GM19238 (cell line): ENCODE measurements around the gene TGM2.

Experiments used
- DNase-seq: peaks from one replicate; pipeline ENCODE4 v3.0.0; 2011; ENCODE audit warnings: low spot score; ENCODE audit not compliant: insufficient read length

TGM2 gene

GRCh38 chr20:38146628-38147027 lies 18.4 kb downstream of the TGM2 start:
- DNase-seq = no peak

GRCh38 chr20:38146156-38146555 lies 18.9 kb downstream of the TGM2 start:
- DNase-seq = no peak

GRCh38 chr20:38145729-38146075 lies 19.4 kb downstream of the TGM2 start:
- no peak for DNase-seq

DNA sequence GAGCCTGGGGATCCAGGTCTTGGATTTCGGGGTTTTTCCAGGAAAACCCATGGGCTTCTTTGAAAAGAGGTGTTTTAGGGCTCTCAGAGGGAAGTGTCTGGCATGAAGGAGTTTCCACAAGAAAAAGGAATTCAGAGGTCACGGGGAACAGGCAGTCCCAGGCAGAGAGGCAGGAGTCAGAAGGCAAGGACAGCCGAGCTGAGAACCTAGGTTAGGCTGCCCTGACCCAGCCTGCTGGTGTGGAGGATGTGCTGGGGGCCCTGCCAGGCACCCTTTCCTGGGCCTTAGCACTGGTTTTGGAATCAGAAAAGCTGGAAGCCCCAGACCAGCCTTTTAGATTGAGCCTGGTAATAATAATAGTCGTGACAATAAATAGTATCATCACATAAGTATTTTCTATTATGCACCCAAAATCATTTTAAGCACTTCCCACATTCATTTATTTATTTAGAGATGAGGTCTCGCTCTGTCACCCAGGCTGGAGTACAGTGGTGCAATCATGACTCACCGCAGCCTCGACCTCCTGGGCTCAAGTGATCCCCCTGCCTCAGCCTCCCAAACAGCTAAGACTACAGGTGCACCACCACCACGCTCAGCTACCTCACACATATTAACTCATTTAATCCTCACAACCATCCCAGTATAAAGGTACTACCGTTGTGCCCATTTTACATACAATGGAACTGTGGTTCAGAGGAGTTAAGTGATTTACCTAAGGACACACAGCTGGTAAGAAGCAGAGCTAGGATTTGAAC lies 19.9 kb downstream of the TGM2 start:
- no peak for DNase-seq

DNA sequence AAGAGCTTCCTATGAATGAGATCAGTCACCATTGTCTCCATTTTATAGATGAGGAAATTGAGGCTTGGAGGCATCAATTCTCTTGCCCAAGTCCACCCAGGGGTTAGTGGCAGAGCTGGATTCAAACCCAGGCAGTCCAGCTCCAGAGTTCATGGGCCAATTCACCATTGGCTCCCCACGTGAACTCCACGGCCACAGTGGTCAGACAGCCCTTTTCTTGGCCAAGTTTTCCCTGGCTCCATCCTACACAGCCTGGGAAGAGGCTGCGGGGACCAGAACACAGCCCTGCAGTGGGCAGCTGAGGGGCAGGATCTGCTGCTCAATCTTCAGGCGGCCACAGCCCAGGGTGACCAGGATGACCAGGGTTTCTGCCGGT lies 20.5 kb downstream of the TGM2 start:
- DNase-seq = no peak

GRCh38 chr20:38143646-38144554 lies 21.2 kb downstream of the TGM2 start:
- DNase-seq = no peak

- no peak for DNase-seq
Observed at GRCh38 chr20:38143238-38143645, 21.8 kb downstream of the TGM2 start.

DNA sequence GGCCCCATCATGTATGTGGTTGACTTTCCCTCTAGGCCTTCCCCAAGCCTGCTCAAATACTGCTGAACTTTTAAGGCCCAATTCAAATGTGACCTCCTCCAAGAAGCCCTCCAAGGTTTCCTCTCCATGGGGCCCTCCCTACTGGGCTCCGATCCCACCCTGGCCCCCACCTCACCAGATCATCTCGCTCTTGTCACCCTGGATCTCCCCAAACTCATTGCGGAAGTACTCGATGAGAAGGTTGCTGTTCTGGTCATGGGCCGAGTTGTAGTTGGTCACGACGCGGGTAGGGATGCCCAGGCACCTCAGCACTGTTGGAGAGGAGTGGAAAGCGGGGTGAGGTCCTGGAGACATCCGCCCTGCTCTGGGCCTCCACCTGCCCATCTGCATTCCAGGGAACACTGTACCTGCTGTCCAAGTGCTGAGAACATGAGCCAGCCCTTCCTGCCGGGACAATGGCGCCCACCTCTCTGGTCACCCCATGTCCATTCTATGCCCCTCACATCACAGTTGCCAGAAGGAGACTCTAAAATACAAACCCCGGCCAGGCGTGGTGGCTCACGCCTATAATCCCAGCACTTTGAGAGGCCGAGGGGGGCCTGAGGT lies 23.1 kb downstream of the TGM2 start:
- DNase-seq = no peak

DNA sequence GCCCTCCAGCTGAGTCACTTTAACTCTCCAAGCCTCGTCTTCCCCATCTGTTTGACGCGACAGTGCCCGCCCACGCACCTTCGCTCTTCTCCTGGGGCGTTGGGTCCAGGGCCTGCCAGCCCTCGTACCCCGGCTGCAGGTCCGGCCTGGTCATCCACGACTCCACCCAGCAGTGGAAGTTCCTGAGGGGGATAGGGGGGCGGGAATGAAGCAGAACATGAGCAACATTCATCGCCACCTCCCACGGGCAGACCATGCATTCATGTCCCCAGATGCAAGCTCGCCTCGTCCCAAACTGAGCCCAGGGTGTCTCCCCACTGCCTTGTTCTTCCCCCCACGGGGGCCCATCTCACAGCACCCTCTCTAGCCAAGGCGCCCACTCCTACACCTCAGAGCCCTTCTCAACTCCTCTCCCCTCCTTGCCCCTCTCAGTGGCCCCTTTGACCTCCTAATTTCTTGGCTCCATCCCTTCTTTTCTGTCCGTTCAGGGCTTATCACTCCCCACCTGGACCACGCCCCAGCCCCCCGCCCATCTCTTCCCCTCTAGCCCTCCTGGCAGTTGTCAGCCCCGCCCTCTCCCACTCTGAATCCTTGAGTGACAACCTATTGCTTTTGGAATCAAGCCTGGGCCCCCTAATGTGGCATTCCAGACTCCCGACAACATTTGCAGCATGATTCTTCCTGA lies 23.7 kb downstream of the TGM2 start:
- DNase-seq = no peak

DNA sequence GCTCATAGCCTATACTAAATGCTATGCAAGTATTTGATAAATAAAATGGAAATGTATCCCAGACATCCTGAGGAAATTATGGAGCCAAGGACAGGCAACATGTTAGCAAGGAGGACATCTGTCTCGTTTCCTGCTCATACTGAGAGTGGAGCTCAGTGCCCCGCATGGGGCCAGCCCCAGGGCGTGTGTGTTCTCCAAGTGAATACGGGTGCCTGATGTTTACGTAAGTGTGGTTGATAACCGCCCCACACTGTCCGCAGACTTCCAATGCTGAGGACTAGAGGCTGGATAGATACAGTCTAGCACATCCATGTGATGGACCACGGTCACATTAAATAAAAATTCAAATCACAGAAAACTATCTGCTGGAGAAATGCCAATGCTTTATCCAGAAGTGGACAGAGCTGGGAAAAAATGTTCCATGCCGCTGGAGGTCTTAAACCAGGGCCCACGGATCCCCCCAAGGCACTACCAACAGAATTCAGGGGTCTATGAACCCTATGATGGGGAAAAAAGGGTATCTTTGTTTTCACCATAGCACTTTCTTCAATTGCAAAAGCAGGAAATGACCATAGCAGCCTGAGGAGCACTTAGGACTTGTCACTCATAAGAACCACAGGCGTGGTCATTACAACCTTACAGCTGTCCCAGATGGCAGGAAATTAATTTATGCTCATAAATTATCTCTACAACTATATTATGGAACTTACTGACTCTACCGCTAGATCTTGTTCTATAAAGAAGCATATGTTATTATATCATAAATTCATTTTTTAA lies 24.9 kb downstream of the TGM2 start:
- no peak for DNase-seq

DNA sequence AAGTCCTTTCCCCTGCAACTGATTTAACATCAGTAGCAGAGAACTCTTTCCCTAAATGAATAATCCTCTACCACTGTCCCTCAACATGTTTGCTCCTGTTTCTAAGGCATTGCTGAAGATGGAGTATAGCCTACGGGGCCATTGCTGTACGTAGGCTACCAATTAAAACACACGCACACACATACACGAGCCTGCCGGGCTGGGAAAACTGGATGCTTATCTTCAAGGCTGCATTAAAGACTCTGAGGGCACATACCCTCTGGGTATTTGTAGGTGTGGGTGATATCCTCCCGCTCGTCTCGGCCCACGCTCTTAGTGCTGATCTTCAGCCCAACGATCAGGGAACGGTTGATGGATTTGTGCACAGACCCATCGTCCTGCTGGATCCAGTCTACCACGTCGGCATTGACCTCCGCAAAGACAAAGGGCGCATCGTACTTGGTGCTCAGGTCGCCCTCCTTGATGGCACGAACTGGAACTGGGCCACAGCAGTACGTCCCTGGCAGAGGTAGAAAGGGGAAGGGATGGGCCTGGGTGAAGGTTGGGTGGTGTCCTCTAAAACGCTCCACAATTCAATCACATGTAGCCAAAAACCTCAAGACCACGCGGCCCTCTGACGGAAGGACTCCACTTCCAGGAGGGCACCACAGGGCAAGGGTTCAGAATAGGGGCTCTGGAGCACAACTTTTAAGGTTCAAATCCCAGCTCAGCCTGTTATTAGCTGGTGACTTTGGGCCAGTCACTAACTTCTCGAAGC lies 25.7 kb downstream of the TGM2 start:
- DNase-seq = no peak

DNA sequence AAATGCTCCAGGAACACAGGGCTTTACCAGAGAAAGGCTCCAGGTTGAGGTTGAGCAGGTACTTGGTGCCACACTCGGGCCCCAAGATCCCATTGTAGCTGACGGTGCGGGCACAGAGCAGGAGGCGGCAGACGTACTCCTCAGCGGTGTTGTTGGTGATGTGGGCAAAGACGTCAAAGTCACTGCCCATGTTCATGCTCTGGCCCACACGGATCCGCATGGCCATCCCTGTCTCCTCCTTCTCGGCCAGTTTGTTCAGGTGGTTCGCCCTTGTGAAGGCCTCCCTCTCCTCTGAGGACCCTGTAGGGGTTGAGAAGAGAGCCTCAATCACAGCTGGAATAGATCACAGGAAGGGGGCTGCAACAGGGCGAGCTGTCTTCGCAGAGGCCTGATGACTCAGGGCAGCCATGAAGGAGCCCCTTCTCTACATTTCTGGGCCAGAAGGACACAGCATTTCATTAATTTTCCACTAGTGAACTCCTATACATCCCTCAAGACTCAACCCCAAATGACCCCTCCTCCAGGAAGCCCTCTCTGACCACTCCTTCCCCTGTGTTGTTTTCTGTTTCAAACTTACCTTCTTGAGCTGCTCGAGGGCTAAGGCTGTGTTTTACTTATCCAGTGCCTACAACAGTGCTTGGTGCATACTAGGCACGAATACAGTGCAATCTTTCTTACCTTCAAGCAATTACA lies 26.8 kb downstream of the TGM2 start:
- no peak for DNase-seq

- DNase-seq = no peak
Observed at GRCh38 chr20:38137441-38138037, 27.5 kb downstream of the TGM2 start.

- DNase-seq = no peak
Observed at GRCh38 chr20:38136421-38137245, 28.4 kb downstream of the TGM2 start.

- DNase-seq = no peak
Observed at GRCh38 chr20:38135651-38136420, 29.2 kb downstream of the TGM2 start.

GRCh38 chr20:38135271-38135650 lies 29.8 kb downstream of the TGM2 start:
- no peak for DNase-seq

DNA sequence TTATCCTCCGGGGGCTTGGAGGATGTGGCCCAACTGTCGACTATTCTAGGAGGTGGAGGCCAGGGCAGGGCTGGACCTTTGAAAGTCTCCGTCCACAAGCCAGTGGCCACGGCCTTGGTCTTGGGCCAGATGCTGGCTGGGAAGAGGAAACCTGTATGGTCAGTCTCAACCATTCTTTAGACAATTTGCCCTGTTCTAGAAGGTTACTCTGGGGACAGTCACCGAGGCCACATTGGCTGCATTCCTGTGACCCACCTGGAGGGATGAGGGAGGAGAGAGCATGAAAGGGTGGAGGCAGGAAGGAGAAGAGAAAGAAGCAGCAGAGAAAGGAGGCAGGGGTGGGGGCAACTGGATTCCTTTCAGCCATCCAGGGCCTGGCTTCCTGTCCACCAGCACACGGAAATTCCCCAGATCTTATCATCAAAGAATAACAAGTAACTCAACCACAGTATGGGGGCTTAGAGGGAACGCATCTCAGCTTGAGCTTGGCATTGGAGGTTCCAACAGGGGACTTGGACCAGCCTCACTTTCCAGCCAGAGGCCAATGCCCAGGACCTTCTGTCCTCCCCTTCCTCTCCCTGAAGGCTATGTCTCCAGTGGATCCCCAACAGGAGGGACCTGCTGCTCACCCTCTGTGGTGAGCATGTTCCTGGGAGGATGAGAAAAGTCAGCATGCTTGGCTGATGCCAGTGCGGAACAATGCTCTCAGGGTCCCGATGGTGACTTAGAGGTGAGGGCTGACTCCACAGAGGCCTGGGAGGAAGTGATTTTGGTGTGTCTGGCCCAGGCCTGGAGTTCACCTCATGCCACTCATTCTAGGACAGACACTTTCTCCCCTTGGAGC lies 30.4 kb downstream of the TGM2 start:
- DNase-seq = no peak
